HG02884 (cell line): Measurements from ENCODE around the gene TWSG1.
A peak's percentile ranks its signal among the peaks of the same experiment; 100 is the strongest.
"Not testable (repeated sequence)": the region's sequence is repeated elsewhere in the genome, so short reads cannot be mapped to it uniquely, and the experiment has no call there.

Experiments
- ATAC-seq: cut with Tn5 transposase; IDR thresholded peaks from one replicate; pipeline ENCODE4 v1.9.1; 2021; ENCODE audit warnings: mild to moderate bottlenecking, moderate library complexity; ENCODE audit not compliant: unreplicated experiment

Gene TWSG1

DNA sequence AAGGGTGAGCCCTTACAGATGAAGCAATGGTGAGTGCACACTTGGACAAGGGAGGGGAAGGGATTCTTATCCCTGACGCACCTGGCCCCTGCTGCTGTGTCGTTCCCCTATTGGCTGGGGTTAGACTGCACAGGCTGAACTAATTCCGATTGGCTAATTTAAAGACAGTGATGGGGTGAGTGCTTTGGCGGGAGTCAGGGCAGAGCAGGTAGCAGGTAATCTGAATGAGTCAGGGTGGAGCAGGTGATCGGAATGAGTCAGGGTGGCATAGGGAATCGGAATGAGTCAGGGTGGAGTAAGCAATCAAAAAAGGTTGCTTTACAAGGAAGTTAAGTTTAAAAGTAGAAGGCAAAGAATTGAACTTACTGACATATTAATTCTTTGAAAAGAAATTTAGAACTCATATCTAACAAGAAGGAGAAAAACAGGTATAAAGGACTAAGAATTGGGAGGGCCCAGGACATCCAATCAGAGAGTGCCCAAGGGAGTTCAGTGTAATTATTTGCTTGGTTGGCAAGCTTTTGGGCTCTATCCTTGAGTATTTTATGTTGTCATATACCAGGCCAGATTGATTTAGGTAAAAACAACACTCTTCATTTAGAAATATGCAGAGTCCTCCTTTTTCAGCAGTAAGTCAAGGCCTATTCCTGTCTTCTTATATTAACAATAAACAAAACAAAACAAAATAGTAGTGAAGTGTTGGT is 88.4 kb downstream of the TWSG1 start:
- no peak for ATAC-seq

- not testable (repeated sequence) for ATAC-seq
Measured at GRCh38 chr18:9423648-9424047, 89.1 kb downstream of the TWSG1 start.

GRCh38 chr18:9424235-9424634 is 89.7 kb downstream of the TWSG1 start:
- not testable (repeated sequence) for ATAC-seq

DNA sequence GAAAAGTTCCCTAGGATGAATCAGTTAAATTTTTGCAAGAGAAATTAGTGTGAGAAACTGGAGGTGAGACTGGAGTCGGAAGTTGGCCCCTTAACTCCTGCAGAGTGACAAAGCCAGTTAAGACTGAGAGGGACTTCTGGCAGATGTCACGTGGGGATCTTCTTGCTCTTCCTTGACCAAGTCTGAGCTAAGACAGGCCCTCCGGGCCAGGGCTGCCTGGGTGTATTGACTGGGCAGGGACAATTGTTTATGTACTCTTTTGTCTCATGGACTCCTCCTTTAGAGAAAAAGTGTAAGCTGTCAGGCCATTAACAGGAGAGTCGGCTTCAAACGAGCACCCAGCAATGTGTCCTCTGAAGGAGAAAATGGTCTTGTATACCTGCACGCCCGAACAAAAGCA is 92.2 kb downstream of the TWSG1 start:
- ATAC-seq = no peak

GRCh38 chr18:9428301-9428706 is 93.7 kb downstream of the TWSG1 start:
- ATAC-seq = no peak

DNA sequence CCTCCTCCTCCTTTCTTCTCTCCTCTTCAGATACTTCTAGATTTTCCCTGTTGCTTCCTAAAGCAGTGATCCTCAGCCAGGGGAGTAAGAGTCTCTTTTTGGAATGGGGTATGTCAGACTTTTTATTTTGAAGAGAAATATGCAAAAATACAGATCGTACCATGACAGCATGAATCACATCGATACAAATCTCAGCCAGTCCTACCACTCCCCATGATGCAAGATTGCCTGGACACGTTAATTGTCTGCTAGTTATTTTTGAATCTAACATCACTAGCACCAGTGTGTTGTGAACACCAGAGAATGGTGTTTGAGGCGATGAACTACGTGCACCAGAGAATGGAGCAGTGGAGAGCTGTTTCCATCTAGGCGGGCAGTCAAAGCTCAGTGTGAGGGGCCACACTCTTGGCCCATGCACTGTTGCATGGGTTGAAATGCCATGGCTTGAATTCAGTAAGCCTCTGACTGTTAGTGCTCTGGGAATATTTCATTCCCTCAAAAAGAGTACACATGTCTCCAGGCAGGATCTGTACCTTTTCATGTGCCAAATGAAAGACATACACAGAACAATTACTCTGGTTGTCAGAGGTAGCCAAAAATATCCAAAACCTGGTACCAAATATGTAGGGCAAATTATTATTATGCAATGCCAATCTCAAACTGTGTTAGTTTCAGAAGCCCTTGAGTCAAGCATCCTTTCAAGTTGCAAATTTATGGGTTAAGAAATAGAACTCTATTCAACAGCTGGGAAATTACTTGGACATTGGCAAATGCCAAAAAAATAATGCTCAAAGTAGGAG is 94.5 kb downstream of the TWSG1 start:
- ATAC-seq = no peak

DNA sequence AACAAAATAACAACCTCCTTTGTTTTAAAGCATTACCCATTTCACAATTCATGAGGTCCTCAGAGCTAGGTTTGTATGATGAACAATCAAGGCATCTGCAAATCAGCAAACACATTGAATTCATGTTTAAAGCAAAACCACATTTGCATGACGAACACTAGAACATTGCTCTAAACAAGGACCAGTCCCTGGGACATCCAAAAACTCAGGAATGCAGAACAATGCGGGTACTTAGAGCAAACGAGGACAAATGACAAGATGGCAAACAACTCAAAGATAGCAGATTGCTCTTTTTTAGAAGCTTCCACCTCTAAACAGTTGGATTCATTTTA is 95.1 kb downstream of the TWSG1 start:
- no peak for ATAC-seq

DNA sequence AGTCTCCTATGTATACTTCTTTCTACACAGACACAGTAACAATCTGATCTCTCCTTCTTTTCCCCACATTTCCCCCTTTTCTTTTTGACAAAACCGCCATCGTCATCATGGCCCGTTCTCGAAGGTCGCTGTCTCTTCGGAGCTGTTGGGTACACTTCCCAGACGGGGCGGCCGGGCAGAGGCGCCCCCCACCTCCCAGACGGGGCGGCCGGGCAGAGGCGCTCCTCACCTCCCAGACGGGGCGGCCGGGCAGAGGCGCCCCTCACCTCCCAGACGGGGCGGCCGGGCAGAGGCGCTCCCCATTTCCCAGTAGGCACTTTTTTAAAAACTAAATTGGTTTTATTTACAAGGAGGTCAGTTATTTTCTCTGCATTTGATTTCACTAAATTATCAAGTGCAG is 95.7 kb downstream of the TWSG1 start:
- ATAC-seq = not testable (repeated sequence)

DNA sequence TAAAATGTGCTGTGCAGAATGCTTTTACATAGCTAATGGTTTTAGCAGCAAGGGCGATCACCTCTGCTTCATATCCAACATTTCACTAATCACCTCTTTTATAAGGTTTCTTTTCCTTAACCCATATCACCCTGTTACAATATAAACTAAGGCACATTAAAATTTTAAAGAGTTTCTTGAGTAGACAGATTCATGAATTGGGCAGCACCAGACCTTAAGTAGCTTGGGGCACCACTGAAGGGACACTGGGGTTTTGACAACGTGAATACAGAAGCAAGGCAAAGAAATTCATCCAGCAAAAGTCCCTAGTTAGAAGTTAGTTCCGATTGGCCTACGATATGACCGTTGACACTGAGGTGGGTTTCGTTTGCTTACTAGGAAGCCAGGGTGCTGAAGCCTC is 96.7 kb downstream of the TWSG1 start:
- ATAC-seq = no peak

GRCh38 chr18:9433122-9433521 is 98.5 kb downstream of the TWSG1 start:
- not testable (repeated sequence) for ATAC-seq

DNA sequence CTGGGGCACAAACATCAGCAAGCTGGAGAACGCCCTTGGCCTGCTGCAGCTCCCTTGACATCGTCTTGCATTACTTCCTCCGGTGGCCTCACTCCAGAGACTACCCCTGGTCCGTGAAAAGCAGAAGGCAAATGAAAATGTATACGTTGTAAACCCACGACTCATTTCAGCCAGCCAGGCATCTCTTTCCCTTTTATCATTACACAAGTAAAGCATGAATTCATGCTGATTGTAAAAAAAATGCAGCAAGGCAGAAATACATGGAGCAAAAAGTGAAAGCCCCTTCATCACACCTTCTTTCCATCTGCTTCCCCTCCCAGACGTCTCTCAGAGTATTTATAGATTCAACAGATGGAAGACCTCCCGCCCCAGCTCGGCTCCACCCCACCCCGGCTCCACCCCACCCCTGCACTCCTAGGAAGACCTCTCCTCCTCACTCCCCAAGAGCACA is 99.1 kb downstream of the TWSG1 start:
- peak; percentile 25 for ATAC-seq

DNA sequence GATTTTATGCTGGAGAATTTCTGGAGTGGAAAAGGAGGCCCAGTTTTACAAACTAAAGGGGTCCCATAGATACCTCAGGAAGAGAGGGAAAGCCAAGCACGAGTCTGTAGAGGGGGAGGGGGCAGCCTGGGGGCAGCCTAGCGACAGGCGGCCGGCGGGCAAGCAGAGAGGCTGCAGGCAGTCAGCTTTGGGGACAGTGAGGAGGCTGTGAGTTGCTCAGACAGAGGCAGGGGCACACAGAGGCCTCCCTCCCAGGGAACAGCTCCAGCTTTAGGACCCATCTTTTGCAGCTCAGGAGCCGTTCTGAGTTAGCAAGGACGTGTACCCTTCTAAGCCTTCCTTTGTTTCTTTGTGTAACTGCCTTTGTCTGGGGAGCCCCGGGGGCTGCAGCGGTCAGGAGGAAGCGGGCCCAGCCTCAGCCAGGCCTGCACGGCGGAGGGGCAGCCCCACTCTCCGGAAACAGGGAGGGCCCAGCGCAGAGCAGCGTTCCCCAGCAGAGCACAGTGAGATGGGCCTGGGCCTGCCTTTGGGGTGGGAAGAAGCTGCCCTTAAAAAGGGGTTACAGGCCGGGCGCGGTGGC is 99.6 kb downstream of the TWSG1 start:
- ATAC-seq = peak; percentile 72

DNA sequence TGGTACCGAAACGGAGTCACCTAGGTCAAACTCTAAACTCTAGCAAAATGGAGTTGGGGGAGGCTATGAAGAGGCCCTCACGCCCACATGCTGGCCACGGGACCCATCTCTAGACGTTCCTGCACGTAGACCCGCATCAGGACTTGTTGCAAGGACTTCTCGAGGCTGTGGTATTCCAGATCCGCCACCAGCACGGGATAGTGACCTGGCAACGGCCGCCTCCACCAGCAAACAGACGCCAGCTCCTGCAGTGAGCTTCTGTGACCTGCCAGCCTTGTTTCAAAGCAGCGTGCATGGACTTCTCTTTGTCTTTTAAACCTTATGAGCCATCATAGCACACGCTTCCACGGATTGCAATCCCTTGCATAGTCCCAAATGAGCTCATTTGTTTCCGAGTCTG is 100.5 kb downstream of the TWSG1 start:
- ATAC-seq = no peak

DNA sequence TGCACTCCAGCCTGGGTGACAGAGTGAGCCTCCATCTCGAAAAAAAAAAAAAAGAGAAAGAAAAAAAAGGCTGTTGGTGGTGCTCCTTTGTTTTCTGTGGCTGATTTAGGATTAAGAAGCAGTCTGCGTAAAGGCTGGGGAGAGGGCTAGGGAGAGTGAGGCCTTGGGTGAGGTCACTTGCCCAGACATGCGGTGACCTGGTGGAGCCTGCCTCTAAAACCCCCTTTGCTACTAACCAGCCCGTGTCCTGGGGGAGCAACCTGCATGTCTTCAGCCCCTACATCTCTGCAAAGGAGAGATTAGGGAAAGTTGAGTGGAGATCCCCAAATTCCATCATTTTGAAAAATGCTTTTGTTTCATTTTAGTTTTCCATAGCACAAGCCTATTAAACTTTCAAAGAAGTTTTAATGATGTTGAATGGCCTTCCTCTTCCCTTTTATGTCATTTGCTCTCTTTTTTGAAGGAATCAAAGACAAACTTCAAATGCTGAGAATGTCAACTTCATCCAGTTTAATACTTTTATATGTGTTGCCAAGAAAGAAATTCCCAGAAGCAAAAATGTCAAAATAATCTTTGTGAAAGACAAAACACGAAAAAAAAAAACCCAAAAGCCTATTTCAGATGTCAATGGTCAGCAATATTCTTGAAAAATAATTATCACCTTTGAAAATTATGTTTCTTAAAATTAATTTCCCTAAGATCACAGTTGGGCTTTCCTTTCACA is 101.8 kb downstream of the TWSG1 start:
- no peak for ATAC-seq

DNA sequence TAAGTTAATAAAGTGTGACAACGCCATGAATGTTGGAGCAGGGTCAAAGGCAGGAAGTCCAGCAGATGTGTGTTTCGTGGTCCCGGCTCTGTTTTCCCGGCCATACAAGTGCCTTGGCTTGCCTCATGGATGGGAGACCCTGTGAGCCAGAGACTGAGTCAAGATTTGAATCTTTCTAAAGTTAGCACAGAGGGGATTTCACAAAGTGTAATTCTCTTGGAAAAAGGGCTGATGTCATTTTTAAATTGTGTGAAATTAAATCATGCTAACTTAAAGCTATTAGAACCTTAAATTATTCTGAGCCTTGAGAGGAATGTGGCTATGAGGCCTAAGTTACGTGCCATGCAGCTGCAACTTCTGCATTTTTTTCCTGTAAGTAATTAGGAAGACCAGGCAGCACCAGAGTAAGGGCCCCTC is 102.5 kb downstream of the TWSG1 start:
- no peak for ATAC-seq

- no peak for ATAC-seq
Measured at GRCh38 chr18:9437672-9438071, 103.1 kb downstream of the TWSG1 start.

DNA sequence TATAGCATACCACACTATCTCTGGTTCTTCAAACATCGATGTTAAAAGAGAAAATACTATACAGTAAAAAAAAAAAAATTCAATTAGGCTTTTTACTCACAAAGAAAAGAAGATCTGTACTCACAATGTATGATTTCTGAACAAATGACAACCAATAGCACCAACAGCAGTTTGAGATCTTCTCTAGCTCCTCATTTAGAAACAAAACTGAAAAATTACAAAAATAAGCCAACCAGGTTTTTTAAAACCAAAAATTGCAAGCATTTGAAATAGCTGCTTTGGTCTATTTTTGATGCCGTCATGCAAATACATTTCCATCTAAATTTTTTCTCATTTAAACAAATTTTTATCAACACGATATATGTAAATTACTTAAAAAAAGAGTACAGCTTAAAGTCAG is 106.5 kb downstream of the TWSG1 start:
- ATAC-seq = no peak

DNA sequence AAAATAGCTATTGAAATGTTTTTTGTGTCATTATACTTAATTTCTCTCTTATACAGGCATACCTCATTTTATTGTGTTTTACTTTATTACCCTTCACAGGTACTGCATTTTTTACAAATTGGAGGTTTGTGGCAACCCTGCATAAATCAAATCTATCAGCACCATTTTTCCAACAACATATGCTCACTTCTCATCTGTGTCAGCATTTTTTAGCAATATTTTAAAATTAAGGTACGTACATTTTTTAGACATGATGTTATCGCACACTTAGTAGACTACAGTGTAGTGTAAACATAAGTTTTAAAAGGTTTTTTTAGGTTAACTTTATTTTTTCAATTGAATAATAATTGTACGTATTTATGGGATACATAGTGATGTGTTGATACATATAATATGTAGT is 110.0 kb downstream of the TWSG1 start:
- ATAC-seq = no peak

DNA sequence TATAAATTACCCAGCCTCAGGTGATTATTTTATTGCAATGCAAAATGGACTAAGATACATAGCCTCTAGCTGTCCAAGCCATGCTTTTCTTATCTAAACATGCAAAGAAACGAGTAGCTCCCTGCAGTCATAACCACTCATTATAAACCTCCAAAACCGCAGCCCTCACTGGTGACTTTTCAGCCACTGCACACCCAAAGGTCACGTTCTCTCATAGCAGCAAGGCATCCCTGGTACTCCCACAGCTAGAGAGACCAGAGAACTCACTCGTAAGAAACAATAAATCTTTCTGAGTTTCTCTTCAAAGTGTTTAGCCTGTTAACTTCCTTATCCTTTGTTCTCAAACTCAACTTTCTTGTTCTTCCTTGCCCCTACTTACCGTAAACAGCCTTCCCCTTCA is 112.3 kb downstream of the TWSG1 start:
- no peak for ATAC-seq

- ATAC-seq = no peak
Measured at GRCh38 chr18:9447334-9447733, 112.8 kb downstream of the TWSG1 start.

DNA sequence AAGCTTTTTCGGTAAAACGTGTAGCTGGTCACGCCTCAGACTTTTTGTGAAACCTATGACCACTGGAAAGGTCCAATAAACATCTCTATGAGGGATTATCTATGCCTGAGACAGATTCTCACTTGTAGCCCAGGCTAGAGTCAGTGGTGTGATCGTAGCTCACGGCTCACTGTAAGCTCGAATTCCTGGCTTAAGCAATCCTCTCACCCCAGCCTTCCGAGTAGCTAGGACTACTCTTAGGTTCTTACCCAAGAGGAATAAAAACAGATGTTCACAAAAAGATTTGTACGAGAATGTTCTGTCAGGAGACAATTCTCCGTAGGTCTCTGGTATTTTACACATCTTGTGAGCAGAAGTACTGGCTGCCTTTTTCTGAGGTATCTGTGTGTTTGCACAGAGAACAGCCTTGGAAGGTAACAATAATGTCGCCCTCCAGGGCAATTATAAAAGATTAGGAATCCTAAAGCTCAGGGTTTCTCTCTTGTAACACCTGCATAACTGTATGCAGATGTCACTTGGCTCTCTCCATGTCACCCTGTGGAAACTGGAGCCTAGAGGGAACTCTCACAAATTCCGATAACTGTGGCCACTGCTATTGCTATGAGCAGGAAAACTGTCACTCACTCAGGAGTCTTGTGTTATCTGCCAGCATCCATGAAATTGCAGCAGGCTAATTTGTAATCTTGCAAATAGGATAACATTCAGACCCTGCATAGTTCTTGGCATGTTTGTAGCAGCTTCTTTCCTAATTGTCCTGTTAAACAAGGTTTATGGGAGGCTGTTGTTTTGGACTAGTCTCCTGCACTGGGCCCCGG is 115.2 kb downstream of the TWSG1 start:
- no peak for ATAC-seq
